ENCODE data around the gene SPATA21.

The SPATA21 gene

GRCh38 chr1:16474166-16474800 is 37.1 kb upstream of the SPATA21 start:
- no peak for TF ChIP-seq CTCF (IDR thresholded peaks at IDR 0.05; ENCODE audit: control insufficient read depth, insufficient read depth, low read depth, low read length, missing control alignments)
- no peak for DNase-seq (ENCODE audit: low read depth)
- no peak overlapping the region for H3K4me3 ChIP-seq (ENCODE audit: control insufficient read depth, low read depth, low read length)

GRCh38 chr1:16468558-16468957 is 31.3 kb upstream of the SPATA21 start:
- no peak overlapping the region for H3K4me3 ChIP-seq (ENCODE audit: control insufficient read depth, low read depth, low read length)
- no peak for DNase-seq (ENCODE audit: low read depth)
- no peak for TF ChIP-seq CTCF (IDR thresholded peaks at IDR 0.05; ENCODE audit: control insufficient read depth, insufficient read depth, low read depth, low read length, missing control alignments)

- no peak overlapping the region for H3K4me3 ChIP-seq (ENCODE audit: control insufficient read depth, low read depth, low read length)
- DNase-seq (ENCODE audit: low read depth), result no peak
Measured at GRCh38 chr1:16464917-16465625, 27.8 kb upstream of the SPATA21 start.

GRCh38 chr1:16462773-16463330 is 25.6 kb upstream of the SPATA21 start:
- DNase-seq (ENCODE audit: low read depth), result no peak
- H3K4me3 ChIP-seq (ENCODE audit: control insufficient read depth, low read depth, low read length), result no peak overlapping the region
- TF ChIP-seq CTCF (IDR thresholded peaks at IDR 0.05; ENCODE audit: control insufficient read depth, insufficient read depth, low read depth, low read length, missing control alignments), result no peak

More at GRCh38 chr1:16464917-16465625, 27.8 kb upstream of the SPATA21 start:
- TF ChIP-seq CTCF (IDR thresholded peaks at IDR 0.05; ENCODE audit: control insufficient read depth, insufficient read depth, low read depth, low read length, missing control alignments), result no peak

GRCh38 chr1:16461681-16462080 is 24.5 kb upstream of the SPATA21 start:
- no peak for TF ChIP-seq CTCF (IDR thresholded peaks at IDR 0.05; ENCODE audit: control insufficient read depth, insufficient read depth, low read depth, low read length, missing control alignments)
- no peak overlapping the region for H3K4me3 ChIP-seq (ENCODE audit: control insufficient read depth, low read depth, low read length)
- DNase-seq (ENCODE audit: low read depth), result no peak

GRCh38 chr1:16459352-16459925 is 22.2 kb upstream of the SPATA21 start:
- no peak for TF ChIP-seq CTCF (IDR thresholded peaks at IDR 0.05; ENCODE audit: control insufficient read depth, insufficient read depth, low read depth, low read length, missing control alignments)
- DNase-seq (ENCODE audit: low read depth), result no peak
- no peak overlapping the region for H3K4me3 ChIP-seq (ENCODE audit: control insufficient read depth, low read depth, low read length)
